ENCODE measurements around the gene CDC14B. TPM values are rescaled to one million over a fixed set of nuclear protein-coding genes. Genes with fewer than 3 reads are reported as not detected.

The CDC14B gene
- polyA plus RNA-seq, 1 donor from 2014 or later = 7.0 TPM

- Histone ChIP-seq H3K27ac (ENCODE audit: low read length) (no peak overlapping the region), H3K9me2 (ENCODE audit: insufficient read depth, low read length) (no peaks in the 10 kb centered on the region), H3K79me2 (replicated peaks; ENCODE audit: insufficient read depth, low read length) (no peaks in the 10 kb centered on the region), H3K9me3 (ENCODE audit: low read length) (no peaks in the 10 kb centered on the region), H2AFZ (ENCODE audit: low read depth, low read length) (no peak overlapping the region), H3K36me3 (ENCODE audit: insufficient read depth, low read length) (no peaks in the 10 kb centered on the region), H4K20me1 (ENCODE audit: insufficient read depth) (no peaks in the 10 kb centered on the region), H3F3A (ENCODE audit: insufficient read depth, low read length, poor library complexity, severe bottlenecking) (no peaks in the 10 kb centered on the region), H3K4me2 (ENCODE audit: low read length) (no peak overlapping the region), H3K27me3 (ENCODE audit: insufficient read depth, low read depth, low read length) (no peaks in the 10 kb centered on the region), H3K4me3 (ENCODE audit: low read length) (no peak overlapping the region), H3K9ac (ENCODE audit: low read length) (no peak overlapping the region)
- TF ChIP-seq SMC3 (conservative IDR thresholded peaks at IDR 0.05; ENCODE audit: poor library complexity) (no peak), TAF1 (IDR thresholded peaks at IDR 0.05; ENCODE audit: low read depth) (no peak), MXI1 (conservative IDR thresholded peaks at IDR 0.05; ENCODE audit: poor library complexity, severe bottlenecking) (no peak), CTCF (IDR thresholded peaks at IDR 0.05; ENCODE audit: poor library complexity, severe bottlenecking) (no peak), EP300 (conservative IDR thresholded peaks at IDR 0.05; ENCODE audit: poor library complexity, severe bottlenecking) (no peak), RAD21 (conservative IDR thresholded peaks at IDR 0.05) (no peak), REST (IDR thresholded peaks at IDR 0.05; ENCODE audit: borderline replicate concordance) (no peak), POLR2AphosphoS5 (IDR thresholded peaks at IDR 0.05) (no peak), EZH2 (IDR thresholded peaks at IDR 0.05; ENCODE audit: borderline replicate concordance, insufficient read depth, low read length, poor library complexity, severe bottlenecking) (no peak)
These were observed 46.1 kb upstream of the CDC14B start for GRCh38 chr9:96665789-96666188.

GRCh38 chr9:96663506-96664120, 44.0 kb upstream of the CDC14B start:
- no peaks in the 10 kb centered on the region for H3K9me3 ChIP-seq (ENCODE audit: low read length)
- H3F3A ChIP-seq (ENCODE audit: insufficient read depth, low read length, poor library complexity, severe bottlenecking) = no peaks in the 10 kb centered on the region
- H3K79me2 ChIP-seq (replicated peaks; ENCODE audit: insufficient read depth, low read length) = no peaks in the 10 kb centered on the region
- H3K27me3 ChIP-seq (ENCODE audit: insufficient read depth, low read depth, low read length) = no peaks in the 10 kb centered on the region
- H3K36me3 ChIP-seq (ENCODE audit: insufficient read depth, low read length) = no peaks in the 10 kb centered on the region
- H4K20me1 ChIP-seq (ENCODE audit: insufficient read depth) = no peaks in the 10 kb centered on the region
- TF ChIP-seq EP300 (conservative IDR thresholded peaks at IDR 0.05; ENCODE audit: poor library complexity, severe bottlenecking) (no peak), SMC3 (conservative IDR thresholded peaks at IDR 0.05; ENCODE audit: poor library complexity) (no peak), EZH2 (IDR thresholded peaks at IDR 0.05; ENCODE audit: borderline replicate concordance, insufficient read depth, low read length, poor library complexity, severe bottlenecking) (no peak), POLR2AphosphoS5 (IDR thresholded peaks at IDR 0.05) (no peak), TAF1 (IDR thresholded peaks at IDR 0.05; ENCODE audit: low read depth) (no peak)
- H3K27ac ChIP-seq (ENCODE audit: low read length) = no peak overlapping the region
- H2AFZ ChIP-seq (ENCODE audit: low read depth, low read length) = no peak overlapping the region
- H3K4me2 ChIP-seq (ENCODE audit: low read length) = no peak overlapping the region
- H3K9ac ChIP-seq (ENCODE audit: low read length) = no peak overlapping the region
- no peak overlapping the region for H3K4me3 ChIP-seq (ENCODE audit: low read length)
- H3K9me2 ChIP-seq (ENCODE audit: insufficient read depth, low read length) = no peaks in the 10 kb centered on the region

Measured in neural cell (in vitro differentiated cells).